NCI-H446 (cell line): ENCODE results near the gene TMEM255B.
"Not testable (repeated sequence)": the region's sequence is repeated elsewhere in the genome, so short reads cannot be mapped to it uniquely, and the experiment has no call there.

Source experiments
- DNase-seq, 2 experiments: peaks; one replicate each; lab custom pipeline; 2025; lab: John Stamatoyannopoulos, UW

The TMEM255B gene

DNA sequence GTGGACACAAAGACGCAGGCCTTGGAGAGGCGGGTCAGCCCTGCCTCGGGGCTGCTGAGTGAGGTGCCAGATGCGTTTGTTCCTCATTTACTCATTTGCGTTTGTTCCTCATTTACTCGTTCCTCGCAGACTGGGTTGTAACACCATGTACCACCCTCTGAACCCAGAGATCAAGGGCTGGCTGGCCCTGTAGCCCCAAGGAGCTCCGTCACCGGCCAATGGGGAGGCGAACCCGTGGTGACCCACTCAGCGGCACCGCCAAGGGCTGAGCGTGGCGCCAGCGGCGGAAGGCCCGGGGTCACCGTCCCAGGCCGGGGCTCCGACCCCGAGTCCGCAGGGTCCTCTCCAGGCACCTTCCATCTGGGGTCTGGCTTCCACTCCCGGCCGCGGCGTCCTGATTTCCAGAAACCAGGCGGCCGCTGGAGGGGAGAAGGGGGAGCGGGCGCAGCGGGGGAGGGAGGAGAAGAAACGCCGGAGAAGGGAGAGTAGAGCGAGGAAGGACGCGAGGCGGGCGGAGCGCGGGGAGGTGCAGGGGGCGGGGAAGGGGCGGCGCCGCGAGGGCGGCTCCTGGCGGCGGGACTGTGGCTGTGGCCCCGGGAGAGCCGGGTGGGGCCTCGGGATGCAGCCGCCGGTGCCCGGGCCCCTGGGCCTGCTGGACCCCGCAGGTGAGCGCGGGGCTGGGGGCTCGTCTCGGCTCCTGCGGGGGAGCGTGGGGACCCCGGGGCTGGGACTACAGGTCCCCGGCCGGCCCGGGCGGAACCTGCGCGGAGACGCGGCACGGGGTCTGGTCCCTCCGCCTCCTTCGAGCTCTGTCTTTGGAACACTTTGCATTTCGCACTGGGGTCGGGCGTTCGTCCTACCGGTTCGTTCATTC lies at the start of gene TMEM255B:
TSS of gene TMEM255B (plus strand) at position 576 of the 874 bp plus-strand sequence. CDS start at position 620, 44 bp downstream.
- DNase-seq = peak in 1 of 2 experiments; percentile 0

DNA sequence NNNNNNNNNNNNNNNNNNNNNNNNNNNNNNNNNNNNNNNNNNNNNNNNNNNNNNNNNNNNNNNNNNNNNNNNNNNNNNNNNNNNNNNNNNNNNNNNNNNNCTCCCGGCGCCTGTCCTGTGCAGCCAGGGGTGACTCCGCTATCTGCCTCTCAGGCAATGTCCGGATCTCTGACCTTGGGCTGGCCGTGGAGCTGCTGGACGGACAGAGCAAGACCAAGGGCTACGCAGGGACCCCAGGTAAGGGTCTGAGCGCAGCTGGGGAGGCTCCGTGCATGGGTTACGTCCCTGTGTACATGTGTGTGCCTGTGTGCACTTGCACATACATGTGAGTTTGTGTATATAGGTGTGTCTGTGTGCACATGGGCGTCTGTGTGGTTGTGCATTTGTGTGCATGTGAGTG lies 36.1 kb upstream of the TMEM255B start:
- DNase-seq = no peak

GRCh38 chr13:113723410-113724015 lies 35.5 kb upstream of the TMEM255B start:
- DNase-seq = no peak

DNA sequence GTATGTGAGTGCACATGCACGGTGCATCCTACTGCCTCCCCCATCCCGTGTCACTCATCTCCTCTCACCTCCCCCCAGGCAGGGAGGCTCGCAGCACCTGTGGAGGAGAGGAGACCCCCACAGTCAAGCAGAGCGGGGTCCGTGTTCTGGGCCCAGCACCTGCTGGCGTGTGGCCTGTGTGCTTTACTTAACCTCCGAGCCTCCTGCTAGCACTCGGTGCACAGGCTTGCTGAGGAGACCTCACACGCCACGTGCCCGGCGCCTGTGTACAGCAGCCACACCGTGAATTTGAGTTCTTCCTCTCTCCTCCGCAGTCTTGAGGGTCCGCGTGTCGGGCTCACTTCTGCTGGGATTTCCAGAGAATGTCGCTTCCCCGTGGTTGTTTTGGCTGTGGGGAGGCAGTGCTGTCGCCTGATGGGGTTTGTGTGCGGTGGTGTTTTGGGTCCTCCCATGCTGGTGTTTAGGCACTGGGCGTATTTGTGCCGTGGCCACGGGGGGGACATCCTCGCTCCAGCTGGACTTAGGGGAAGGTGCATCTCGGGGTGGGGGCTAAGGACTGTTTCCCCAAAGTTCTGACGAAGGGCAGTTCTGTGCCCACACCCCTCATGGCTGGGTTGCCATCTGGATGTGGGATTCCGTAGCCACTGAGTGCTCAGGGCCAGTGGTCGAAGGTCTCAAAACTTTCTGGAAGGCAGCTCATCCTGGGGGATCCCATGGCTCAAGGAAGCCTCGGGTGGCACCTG lies 34.8 kb upstream of the TMEM255B start:
- DNase-seq = no peak

DNA sequence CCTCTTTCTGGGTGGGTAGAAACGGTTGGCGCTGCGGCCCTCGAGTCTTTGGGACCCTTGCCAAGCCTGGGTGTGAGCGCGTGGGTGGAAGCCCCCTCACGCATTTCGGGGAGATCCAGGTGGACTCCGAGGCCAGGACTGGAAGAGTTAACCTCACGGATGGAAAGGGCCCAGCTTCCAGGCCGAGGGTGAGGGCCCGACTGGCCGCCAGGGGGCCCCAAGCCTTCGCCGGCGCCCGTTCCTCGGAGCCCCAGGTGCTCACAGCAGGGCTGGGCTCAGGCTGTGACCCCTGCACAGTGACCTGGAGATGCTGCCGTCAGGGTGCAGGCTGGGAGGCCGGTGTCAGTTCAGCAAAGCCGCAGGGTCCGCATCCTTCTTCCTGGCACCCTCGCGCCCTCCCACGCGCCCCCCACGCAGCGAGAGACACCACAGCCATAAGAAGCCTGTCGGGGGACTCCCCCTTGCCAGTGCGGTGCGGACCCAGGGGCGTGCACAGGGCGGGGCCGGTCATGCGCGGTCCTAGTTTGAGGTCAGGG lies 34.2 kb upstream of the TMEM255B start:
- DNase-seq = no peak

DNA sequence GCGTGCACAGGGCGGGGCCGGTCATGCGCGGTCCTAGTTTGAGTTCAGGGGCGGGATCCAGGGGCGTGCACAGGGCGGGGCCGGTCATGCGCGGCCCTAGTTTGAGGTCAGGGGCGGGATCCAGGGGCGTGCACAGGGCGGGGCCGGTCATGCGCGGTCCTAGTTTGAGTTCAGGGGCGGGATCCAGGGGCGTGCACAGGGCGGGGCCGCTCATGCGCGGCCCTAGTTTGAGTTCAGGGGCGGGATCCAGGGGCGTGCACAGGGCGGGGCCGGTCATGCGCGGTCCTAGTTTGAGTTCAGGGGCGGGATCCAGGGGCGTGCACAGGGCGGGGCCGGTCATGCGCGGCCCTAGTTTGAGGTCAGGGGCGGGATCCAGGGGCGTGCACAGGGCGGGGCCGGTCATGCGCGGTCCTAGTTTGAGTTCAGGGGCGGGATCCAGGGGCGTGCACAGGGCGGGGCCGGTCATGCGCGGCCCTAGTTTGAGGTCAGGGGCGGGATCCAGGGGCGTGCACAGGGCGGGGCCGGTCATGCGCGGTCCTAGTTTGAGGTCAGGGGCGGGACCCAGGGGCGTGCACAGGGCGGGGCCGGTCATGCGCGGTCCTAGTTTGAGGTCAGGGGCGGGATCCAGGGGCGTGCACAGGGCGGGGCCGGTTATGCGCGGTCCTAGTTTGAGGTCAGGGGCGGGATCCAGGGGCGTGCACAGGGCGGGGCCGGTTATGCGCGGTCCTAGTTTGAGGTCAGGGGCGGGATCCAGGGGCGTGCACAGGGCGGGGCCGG lies 33.5 kb upstream of the TMEM255B start:
- not testable (repeated sequence) for DNase-seq

- not testable (repeated sequence) for DNase-seq
Measured at GRCh38 chr13:113726106-113726821, 32.8 kb upstream of the TMEM255B start.

DNA sequence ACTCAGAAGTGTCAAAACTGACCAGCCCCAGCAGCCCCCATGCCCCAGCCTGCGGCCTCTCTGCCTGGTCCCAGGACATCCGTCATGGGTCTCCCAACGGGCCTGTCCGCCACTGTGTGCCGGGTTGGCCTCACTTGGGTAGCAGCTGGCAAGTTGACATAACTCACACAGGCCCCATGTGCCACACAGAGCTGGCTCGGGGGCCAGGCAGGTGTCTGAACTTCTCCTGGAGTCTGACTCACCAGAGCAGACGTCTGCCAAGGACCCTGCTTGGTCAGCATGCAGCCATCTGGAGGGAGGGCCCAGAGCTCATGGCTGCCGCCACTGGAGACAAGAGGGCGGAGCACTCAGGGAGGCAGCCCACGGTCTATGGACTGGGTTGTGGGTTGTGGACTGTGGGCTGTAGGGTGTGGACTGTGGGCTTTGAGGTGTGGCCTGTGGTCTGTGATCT lies 32.0 kb upstream of the TMEM255B start:
- peak in 1 of 2 experiments; percentile 25 for DNase-seq

GRCh38 chr13:113728571-113729054 lies 30.4 kb upstream of the TMEM255B start:
- DNase-seq = no peak

DNA sequence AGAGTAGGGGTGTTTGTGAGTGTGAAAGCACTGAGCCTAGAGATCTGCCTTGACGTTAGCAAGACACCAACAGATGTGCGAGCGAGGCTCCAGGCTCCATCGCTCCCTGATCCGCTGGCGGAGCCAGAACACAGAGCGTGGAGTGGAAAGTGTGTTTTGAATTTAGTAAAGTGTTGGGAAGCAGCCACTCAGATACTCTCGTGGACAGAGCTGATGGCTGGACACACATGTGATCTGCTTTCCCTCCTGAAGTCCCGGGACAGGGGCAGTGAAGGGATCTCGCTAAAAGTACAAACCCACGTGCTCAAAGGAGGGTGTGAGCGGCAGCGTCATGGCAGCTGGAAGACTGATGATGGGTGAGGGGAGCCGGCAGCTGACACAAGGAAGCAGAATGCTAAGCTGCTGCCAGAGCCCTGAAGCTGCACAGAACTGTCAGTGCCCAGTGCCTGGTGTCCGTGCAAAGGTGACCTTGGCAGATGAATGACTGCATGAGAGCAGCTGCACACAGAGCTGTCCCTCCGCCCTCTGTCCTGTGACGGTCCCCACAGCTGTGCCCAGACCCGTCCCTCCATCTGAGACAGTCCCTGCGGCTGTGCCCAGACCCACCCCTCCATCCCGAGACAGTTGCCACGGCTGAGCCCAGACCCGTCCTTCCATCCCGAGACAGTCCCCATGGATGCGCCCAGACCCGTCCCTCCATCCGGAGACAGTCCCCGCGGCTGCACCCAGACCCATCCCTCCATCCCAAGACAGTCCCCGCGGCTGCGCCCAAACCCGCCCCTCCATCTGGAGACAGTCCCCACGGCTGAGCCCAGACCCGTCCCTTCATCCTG lies 29.6 kb upstream of the TMEM255B start:
- no peak for DNase-seq

GRCh38 chr13:113730258-113730691 lies 28.8 kb upstream of the TMEM255B start:
- DNase-seq = no peak

DNA sequence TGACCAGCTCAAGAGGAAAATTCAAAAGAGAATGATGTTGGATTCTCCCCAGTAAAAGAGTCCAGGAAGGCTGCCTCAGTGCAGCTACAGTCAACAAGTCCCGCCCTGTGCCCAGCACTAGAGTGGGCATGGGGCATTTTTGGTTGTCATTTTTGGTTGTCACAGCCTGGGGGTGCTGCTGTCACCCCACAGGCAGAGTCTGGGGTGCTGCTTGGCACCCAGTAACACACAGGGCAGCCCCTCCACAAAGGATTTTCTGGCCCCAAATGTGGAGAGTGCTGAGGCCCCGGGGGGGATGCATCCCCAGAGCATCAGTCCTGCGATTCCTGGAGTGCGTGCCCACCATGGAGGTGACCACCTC lies 28.2 kb upstream of the TMEM255B start:
- DNase-seq = no peak

GRCh38 chr13:113731192-113732175 lies 27.5 kb upstream of the TMEM255B start:
- DNase-seq = no peak

DNA sequence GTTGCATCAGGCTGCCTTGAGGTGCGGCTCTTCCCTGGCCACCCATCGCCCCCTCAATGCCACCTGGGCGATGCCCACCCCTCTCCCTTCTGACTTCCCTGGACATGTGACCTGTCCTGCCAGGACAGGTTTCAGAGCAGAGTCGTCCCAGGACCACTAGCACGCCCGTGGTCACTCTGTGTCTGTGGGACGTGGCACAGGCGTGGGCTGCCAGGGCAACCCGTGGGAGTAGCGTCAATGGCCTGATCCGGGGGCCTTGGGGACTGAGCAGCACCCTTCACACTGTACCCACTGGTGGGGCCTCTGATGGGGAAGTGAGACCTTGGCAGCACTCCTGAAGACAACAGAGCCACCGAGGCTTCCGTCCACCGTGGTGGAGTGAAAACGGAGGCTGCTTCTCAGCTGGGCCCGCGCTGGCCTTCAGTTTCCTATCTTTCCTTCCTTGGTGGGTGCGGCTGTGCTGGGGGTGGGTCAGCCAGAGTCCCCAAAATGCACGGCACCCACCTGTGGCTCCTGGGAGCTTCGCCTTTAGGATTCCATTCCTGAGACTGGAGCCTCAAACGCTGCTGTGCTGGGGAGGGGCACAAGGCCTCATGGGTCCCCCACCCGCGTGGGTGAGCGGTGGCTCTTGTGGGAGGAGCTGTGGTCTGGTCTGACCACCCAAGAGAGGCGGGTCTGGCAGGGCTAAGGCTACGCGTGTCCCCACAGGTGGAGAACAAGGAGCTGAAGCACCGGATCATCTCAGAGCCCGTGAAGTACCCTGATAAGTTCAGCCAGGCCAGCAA lies 26.7 kb upstream of the TMEM255B start:
- DNase-seq = no peak

- no peak for DNase-seq
Measured at GRCh38 chr13:113732961-113733950, 25.8 kb upstream of the TMEM255B start.

- no peak for DNase-seq
Measured at GRCh38 chr13:113734099-113734825, 24.8 kb upstream of the TMEM255B start.
